Esophagus muscularis mucosa (tissue), 4 donors: ENCODE data around the gene MOB2. TPM values are rescaled to one million over a fixed set of nuclear protein-coding genes. Genes with fewer than 3 reads are reported as not detected.
A peak's percentile ranks its signal among the peaks of the same experiment; 100 is the strongest.

Experiments
- DNase-seq: peaks from one replicate; pipeline ENCODE4 v3.0.0-alpha.2; 2017; ENCODE audit errors: extremely low spot score
- H3K27ac ChIP-seq, 4 donors: fragments of 200-600 bp; sonication (generic); replicated peaks in 1 of 4; 1 replicate in 3 of 4; 2 replicates in 1 of 4; pipeline ENCODE4 v1.5.1; 2016 to 2019; ENCODE audit warnings: mild to moderate bottlenecking in 1 of 4
- H3K27me3 ChIP-seq, 4 donors: fragments of 200-600 bp; sonication (generic); one replicate each; pipeline versions ENCODE4 v1.5.1 to v1.6.0; 2016 to 2019
- H3K36me3 ChIP-seq, 4 donors: fragments of 200-600 bp; sonication (generic); one replicate each; pipeline ENCODE4 v1.5.1; 2016 to 2019
- H3K4me1 ChIP-seq, 4 donors: fragments of 200-600 bp; sonication (generic); one replicate each; pipeline ENCODE4 v1.5.1; 2016 to 2019
- H3K4me3 ChIP-seq, 4 donors: fragments of 200-600 bp; sonication (generic); 1 replicate in 2 of 4; 2 replicates in 2 of 4; pipeline ENCODE4 v1.5.1; 2016 to 2019; ENCODE audit warnings: mild to moderate bottlenecking in 4 of 4, moderate library complexity in 1 of 4
- H3K9me3 ChIP-seq, 4 donors: fragments of 200-600 bp; sonication (generic); 1 replicate in 3 of 4; 2 replicates in 1 of 4; pipeline ENCODE4 v1.5.1; 2016 to 2019
- EP300 ChIP-seq: sonication (generic); formaldehyde crosslinking; IDR thresholded peaks from one replicate; pipeline ENCODE4 v1.6.1; 2017; ENCODE audit warnings: antibody characterized with exemption
- POLR2A ChIP-seq: fragments of 450-650 bp; IDR thresholded peaks from one replicate; pipeline ENCODE4 v1.6.1; 2017; ENCODE audit warnings: antibody characterized with exemption, moderate library complexity, mild to moderate bottlenecking, low read depth
- POLR2AphosphoS5 ChIP-seq, 2 donors: sonication (generic); formaldehyde crosslinking; IDR thresholded peaks; one replicate each; pipeline ENCODE4 v1.6.1; 2017; ENCODE audit warnings: antibody characterized with exemption in 2 of 2
- WGBS: methylation state at CpG from one replicate; pipeline ENCODE4 v1.1.5; 2018; 5-methylcytosine and 5-hydroxymethylcytosine counted together
- intact Hi-C: fragments of 100-400 bp; cut with DNase I; formaldehyde crosslinking; loops from one replicate; pipeline ENCODE4 v1.15.1; 2023
- total RNA-seq, 4 donors: library from RNA; depleted of rRNA; stranded (reverse); fragments of >200 nt; gene quantifications; one replicate each; pipeline versions ENCODE4 v1.1.0 to v1.2.1, GENCODE V29; 2016
- TF ChIP-seq, protein P1 (sequence below), 3 experiments: fragments of 200-600 bp in 2 of 3; fragments of 450-650 bp in 1 of 3; sonication (generic) in 2 of 3; IDR thresholded peaks; one replicate each; pipeline ENCODE4 v1.5.1; 2017 to 2019; ENCODE audit warnings: antibody characterized with exemption in 3 of 3, mild to moderate bottlenecking in 2 of 3, moderate library complexity in 1 of 3

MOB2 gene
- total RNA-seq, 4 donors from 2014 or later, result 66.6 to 115 (median 89.5) TPM

DNA sequence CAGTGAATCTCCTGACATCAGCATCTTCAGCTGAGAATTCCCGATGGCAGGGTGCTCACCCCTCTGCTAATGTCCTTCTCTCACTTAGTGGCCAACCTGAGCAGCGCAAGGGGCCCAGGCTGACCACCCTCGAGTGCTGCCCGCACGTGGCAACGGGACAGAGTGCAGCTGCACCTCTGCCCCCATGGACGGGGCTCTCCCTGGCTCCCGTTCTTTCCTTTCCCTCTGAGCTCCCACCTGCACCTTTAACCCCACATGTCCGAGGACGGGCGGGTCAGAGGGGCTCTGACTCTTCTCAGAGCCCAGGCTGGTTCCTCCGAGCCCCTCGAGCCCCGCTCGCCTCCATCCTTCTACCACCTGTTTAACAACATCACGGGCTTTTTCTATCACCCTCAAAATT lies 19.8 kb downstream of the MOB2 start:
- intact Hi-C loops, result no loop called here
- TF ChIP-seq POLR2A, result no peak
- TF ChIP-seq EP300, result no peak
- TF ChIP-seq, protein P1, sequence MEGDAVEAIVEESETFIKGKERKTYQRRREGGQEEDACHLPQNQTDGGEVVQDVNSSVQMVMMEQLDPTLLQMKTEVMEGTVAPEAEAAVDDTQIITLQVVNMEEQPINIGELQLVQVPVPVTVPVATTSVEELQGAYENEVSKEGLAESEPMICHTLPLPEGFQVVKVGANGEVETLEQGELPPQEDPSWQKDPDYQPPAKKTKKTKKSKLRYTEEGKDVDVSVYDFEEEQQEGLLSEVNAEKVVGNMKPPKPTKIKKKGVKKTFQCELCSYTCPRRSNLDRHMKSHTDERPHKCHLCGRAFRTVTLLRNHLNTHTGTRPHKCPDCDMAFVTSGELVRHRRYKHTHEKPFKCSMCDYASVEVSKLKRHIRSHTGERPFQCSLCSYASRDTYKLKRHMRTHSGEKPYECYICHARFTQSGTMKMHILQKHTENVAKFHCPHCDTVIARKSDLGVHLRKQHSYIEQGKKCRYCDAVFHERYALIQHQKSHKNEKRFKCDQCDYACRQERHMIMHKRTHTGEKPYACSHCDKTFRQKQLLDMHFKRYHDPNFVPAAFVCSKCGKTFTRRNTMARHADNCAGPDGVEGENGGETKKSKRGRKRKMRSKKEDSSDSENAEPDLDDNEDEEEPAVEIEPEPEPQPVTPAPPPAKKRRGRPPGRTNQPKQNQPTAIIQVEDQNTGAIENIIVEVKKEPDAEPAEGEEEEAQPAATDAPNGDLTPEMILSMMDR (IDR thresholded peaks at IDR 0.05), result no peak
- H3K4me1 ChIP-seq, result peaks cover 0 to 32% (median 24%) of the 10 kb centered on the region in 4 donors
- H3K9me3 ChIP-seq, result no peaks in the 10 kb centered on the region
- H3K36me3 ChIP-seq, result peaks cover 36 to 78% (median 63%) of the 10 kb centered on the region in 4 donors
- peak overlapping the region in 3 of 4 donors; percentile 56 to 64 (median 60) for H3K27ac ChIP-seq
- no peak for DNase-seq
- H3K4me3 ChIP-seq, result no peak overlapping the region
- 86% methylated on average over 16 of the region's 16 CpGs for WGBS
- H3K27me3 ChIP-seq, result no peaks in the 10 kb centered on the region

DNA sequence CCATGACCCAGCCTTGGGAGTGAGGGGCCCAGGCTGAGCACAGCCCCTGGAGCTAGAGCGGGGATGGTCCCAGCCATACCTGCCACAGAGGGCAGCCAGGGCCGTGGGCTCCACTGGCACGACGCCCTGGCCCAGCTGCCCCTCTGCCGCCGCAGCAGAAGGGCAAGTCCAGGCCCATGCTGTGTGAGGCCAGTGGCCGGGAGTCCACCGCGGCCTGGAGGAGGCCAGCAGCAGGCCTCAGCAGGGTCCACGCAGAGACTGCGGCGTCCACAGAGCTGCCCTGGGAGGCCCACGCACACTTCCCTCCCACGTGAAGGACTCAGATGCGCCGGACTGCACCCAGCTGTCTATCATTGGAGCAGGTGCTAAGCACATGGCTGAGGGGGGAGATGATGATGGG lies 23.5 kb downstream of the MOB2 start:
- H3K9me3 ChIP-seq, result no peaks in the 10 kb centered on the region
- DNase-seq, result no peak
- no peak for TF ChIP-seq EP300
- TF ChIP-seq POLR2A, result no peak
- no peak for TF ChIP-seq POLR2AphosphoS5 (IDR thresholded peaks at IDR 0.05)
- TF ChIP-seq, protein P1 (IDR thresholded peaks at IDR 0.05), result no peak
- WGBS, result 99% methylated on average over 10 of the region's 16 CpGs
- H3K27ac ChIP-seq, result peak overlapping the region; percentile 48 to 90 (median 89)
- peaks cover 4 to 41% (median 26%) of the 10 kb centered on the region in 4 donors for H3K36me3 ChIP-seq
- H3K27me3 ChIP-seq, result no peaks in the 10 kb centered on the region
- no peak overlapping the region for H3K4me3 ChIP-seq
- intact Hi-C loops, result no loop called here
- H3K4me1 ChIP-seq, result peaks cover 7 to 56% (median 48%) of the 10 kb centered on the region in 4 donors

DNA sequence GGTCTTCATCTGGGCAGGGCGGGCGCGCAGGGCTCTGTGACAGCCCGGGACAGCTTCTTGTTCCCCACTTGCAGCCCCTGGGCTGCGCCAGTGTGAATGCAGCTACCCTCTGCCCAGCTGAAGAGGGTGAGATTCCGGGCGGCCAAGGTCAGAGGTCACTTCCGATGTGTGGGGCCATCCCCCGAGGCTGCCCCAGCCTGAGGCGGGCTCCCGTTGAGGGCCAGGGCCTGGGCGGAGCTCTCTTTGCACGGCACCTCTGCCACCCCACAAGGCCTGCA lies 23.9 kb downstream of the MOB2 start:
- H3K27ac ChIP-seq, result peak overlapping the region; percentile 88 to 90 (median 90)
- no peak overlapping the region for H3K4me3 ChIP-seq
- 70% methylated on average over 6 of the region's 13 CpGs for WGBS
- intact Hi-C loops, result no loop called here
- no peak for DNase-seq
- no peaks in the 10 kb centered on the region for H3K9me3 ChIP-seq
- no peak for TF ChIP-seq POLR2A
- TF ChIP-seq POLR2AphosphoS5 (IDR thresholded peaks at IDR 0.05), result no peak
- TF ChIP-seq, protein P1 (IDR thresholded peaks at IDR 0.05), result no peak
- TF ChIP-seq EP300, result no peak
- no peaks in the 10 kb centered on the region for H3K27me3 ChIP-seq
- peaks cover 7 to 54% (median 48%) of the 10 kb centered on the region in 4 donors for H3K4me1 ChIP-seq
- H3K36me3 ChIP-seq, result peaks cover 4 to 37% (median 23%) of the 10 kb centered on the region in 4 donors

DNA sequence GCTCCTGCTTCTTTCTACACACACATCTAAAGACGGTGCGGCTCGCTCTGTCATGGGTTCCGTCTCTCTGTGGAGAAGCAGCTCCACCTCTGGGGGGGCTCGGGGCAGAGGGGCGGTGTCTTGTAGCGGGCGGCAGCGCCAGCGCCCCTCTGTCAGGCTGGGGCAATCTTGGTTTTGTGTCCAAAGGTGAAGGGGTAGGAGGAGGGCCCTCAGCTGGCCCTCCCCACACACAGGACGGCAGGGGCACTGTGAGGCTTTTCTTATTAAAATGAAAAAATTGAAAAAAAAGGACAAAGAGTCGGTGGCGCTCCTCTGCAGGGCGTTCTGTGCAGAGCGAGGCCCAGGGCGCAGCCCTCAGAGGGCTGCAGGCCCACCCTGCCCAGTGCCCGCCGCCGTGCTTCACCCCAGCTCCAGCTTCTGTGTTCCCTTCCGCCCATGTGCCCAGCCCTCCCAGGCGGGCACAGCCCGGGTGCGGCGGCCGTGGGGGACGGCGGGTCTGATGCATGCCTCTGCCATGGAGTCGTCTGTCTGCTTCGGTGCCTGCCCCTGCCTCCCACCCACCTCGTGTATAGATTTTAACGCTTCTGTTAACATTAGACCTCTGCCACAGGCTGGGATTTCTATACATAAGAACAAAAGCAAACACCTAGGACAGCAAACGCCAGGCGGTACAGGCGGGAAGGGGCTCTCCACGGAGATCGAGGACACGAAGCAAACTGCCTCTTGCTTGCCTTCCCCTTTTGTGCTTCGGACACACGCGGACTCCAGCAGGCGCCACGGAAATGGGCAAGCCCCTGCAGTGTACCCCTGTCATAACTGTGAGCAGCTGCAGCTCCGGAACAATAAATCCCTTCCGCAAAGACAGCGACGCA lies 24.5 kb downstream of the MOB2 start:
- H3K4me1 ChIP-seq, result peaks cover 7 to 50% (median 48%) of the 10 kb centered on the region in 4 donors

More for the DNA sequence above, 24.5 kb downstream of the MOB2 start:
- Histone ChIP-seq H3K4me3 (no peak overlapping the region), H3K27me3 (no peaks in the 10 kb centered on the region), H3K9me3 (no peaks in the 10 kb centered on the region), H3K27ac (peak overlapping the region; percentile 88 to 90 (median 90)), H3K36me3 (peaks cover 4 to 31% (median 20%) of the 10 kb centered on the region in 4 donors)
- WGBS, result 74% methylated on average over 33 of the region's 46 CpGs
- TF ChIP-seq EP300, result no peak
- TF ChIP-seq, protein P1 (IDR thresholded peaks at IDR 0.05), result no peak
- DNase-seq, result no peak
- intact Hi-C loops, result no loop called here
